Measurements from ENCODE around the gene CAMTA1.

CAMTA1 gene

DNA sequence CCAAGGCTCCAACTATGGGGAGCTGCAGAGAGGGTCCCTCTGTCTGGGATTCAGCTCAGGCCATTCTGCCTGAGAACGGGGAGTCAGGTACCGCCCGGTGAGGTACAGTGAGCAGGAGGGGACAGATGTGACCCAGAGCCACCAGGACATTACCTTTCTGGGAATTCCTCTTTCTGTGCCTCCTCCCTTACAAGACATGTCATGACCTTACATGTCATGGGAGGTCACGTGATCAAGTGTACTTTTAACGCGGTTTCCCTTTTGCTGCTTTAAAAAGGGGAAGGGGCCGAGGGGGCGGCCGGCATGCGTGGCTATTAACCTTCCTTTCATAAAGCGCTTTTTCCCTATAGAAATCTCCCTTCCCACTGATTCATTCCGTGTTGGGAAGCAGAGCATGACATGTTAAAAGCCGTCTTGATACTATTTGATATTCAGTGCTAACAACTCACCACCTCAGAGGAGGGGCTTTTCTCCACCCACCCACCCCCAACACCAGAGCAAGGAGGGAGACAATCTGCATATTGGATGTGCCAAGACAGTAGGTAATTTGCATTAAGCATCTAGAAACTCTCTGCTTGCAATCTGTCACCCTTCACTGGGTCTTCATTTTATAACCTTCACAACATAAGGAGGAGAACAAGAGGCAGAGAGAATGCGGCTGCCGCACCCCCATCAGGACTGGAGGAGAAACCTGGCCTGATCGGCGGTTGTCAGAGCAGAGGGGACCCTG lies 872.2 kb downstream of the CAMTA1 start:
- DNase-seq = no peak

DNA sequence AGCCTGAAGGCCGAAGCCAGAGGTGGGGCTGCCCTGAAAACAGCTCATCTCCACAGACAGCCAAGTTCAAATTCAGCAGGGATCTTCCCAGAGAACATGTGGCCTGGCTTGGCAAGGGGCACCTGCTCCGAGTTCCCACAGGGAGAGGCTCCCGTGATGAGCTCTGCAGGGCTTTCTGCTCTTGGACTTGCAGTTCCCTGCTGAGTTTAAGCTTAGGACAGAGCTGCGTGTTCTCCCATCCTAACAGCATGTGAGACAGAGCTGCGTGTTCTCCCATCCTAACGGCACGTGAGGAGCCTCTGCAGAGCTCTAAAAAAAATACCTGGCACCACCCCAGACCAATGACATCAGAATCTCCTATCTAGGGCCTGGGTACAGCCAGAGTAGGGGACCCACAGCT lies 872.8 kb downstream of the CAMTA1 start:
- DNase-seq = no peak

DNA sequence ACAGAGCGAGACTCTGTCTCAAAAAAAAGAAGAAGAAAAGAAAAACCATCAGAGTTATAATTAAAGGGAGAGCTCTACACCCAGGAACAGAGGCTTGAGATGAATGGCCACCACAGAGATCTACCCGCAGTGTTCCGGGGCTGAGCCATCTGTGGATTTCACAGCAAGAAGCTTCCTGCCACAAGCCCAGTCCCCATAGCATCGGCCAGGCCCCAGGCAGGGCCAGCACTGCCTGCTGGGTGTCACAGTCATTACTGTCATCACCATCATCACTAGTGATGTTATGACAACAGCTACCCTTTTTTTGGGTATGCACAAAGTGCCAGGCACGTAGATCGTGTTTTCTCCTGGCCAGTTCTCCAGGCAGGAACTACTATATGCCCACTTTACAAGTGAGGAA lies 874.3 kb downstream of the CAMTA1 start:
- no peak for DNase-seq

DNA sequence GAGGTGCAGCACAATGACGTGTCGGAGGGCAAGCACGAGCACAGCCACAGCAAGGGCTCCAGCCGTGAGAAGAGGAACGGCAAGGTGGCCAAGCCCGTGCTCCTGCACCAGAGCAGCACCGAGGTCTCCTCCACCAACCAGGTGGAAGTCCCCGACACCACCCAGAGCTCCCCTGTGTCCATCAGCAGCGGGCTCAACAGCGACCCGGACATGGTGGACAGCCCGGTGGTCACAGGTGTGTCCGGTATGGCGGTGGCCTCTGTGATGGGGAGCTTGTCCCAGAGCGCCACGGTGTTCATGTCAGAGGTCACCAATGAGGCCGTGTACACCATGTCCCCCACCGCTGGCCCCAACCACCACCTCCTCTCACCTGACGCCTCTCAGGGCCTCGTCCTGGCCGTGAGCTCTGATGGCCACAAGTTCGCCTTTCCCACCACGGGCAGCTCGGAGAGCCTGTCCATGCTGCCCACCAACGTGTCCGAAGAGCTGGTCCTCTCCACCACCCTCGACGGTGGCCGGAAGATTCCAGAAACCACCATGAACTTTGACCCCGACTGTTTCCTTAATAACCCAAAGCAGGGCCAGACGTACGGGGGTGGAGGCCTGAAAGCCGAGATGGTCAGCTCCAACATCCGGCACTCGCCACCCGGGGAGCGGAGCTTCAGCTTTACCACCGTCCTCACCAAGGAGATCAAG lies 878.3 kb downstream of the CAMTA1 start:
- DNase-seq = no peak

DNA sequence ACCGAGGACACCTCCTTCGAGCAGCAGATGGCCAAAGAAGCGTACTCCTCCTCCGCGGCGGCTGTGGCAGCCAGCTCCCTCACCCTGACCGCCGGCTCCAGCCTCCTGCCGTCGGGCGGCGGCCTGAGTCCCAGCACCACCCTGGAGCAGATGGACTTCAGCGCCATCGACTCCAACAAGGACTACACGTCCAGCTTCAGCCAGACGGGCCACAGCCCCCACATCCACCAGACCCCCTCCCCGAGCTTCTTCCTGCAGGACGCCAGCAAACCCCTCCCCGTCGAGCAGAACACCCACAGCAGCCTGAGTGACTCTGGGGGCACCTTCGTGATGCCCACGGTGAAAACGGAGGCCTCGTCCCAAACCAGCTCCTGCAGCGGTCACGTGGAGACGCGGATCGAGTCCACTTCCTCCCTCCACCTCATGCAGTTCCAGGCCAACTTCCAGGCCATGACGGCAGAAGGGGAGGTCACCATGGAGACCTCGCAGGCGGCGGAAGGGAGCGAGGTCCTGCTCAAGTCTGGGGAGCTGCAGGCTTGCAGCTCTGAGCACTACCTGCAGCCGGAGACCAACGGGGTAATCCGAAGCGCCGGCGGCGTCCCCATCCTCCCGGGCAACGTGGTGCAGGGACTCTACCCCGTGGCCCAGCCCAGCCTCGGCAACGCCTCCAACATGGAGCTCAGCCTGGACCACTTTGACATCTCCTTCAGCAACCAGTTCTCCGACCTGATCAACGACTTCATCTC lies 879.1 kb downstream of the CAMTA1 start:
- DNase-seq = no peak

DNA sequence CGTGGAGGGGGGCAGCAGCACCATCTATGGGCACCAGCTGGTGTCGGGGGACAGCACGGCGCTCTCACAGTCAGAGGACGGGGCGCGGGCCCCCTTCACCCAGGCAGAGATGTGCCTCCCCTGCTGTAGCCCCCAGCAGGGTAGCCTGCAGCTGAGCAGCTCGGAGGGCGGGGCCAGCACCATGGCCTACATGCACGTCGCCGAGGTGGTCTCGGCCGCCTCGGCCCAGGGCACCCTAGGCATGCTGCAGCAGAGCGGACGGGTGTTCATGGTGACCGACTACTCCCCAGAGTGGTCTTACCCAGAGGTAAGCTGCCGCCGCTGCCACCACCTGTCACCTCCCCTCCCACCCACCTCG lies 879.6 kb downstream of the CAMTA1 start:
- no peak for DNase-seq

DNA sequence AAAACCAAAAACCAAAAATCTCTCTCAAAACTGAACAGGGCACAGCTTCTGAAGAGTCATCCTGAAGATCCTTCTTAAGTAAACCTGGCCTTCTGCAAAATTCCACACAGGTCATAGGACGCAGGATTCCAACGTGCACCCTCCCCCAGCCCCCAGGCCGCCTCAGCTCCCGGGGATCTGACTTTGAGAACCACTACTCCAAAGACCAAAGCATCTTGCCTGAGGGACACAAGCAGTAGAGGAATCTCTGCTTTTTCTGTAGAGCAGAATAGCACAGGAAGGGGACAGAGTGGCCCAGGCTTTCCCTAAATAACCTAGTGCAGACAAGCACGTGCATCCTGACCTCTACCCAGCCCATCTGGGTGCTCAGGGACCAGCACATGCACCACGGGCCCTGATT lies 881.0 kb downstream of the CAMTA1 start:
- DNase-seq = no peak

DNA sequence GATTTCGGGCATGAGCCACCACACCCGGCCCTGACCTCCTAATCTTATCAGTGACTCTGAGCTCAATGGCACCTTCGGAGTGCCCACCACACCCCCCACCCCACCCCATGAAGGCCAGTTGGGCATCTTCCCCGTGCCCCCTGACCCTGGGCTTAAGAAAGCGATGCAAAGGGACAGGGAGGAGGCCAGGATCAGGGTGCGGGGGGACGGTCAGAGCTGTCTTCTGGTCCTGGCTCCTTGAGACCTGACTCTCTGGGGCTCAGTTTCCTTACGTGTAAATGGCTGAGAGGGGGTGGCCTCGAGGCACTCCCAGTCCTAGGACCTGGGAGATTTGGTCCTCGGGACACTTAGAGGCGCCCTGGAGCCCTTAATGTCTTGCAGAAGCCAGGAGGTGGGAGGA lies 881.9 kb downstream of the CAMTA1 start:
- DNase-seq = no peak

DNA sequence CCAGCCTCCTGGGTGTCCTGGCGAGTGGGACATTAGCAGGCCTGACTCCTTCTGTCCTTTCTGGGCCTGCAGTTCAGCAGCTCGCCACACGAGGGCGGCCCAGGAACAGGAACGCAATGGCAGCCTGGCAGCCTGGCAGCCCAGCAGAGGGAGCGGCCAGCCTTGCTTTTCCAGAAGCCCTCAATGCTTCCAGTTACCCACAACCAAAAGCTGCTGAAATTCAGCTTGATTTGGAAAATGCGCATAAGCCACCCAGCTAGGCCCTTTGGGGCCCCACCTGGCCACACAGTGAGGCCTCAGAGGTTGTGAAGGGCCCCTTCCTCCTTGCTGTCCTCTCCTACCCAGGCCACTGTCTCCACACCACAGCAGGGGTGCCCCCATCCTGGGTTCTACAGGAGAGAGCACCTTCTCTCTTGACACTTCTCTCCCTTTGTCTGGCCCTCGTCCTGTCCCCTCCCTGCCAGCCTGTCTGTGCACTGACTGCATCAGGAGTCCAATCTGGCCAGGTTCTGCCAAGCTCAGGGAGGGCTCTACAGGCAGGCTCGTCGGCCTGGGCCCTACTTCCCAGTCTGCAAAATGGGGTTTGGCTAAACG lies 882.5 kb downstream of the CAMTA1 start:
- DNase-seq = peak; percentile 80

DNA sequence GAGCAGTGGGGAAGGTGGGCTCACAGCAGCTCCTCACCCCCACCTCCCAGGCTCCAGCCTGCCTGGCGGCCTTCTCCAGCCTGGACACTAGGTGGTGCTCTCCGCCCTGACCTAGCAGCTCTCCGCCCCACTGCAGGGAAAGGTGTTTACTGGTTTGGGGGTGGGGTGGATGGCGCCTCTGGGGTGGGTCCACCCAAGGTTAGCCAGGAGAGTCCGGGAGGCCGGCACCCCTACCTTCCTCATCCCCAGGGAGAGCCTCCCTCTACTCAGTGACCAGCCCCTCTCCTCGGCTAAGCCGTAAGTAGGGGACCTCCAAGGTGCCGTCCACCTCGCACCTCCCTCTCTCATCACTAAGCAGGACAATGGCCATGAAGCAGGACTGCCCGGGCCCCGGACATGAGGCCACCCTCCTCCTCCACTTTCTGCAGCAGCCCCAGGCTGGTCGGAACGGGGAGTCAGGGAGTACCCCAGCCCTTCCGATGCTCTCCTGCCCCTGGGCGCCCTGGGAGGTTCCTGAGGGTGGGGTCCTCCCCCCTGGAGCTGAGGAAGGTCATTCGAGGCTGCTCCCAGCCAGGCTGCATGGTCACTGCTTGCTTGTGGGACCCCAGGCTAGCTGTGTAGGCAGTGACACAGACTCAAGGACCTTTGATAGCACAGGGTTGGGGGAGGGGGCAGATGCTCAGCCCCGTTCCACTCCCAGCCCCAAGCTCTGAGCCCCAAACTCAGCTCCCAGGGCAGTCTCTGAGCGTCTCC lies 884.5 kb downstream of the CAMTA1 start:
- peak; percentile 36 for DNase-seq

DNA sequence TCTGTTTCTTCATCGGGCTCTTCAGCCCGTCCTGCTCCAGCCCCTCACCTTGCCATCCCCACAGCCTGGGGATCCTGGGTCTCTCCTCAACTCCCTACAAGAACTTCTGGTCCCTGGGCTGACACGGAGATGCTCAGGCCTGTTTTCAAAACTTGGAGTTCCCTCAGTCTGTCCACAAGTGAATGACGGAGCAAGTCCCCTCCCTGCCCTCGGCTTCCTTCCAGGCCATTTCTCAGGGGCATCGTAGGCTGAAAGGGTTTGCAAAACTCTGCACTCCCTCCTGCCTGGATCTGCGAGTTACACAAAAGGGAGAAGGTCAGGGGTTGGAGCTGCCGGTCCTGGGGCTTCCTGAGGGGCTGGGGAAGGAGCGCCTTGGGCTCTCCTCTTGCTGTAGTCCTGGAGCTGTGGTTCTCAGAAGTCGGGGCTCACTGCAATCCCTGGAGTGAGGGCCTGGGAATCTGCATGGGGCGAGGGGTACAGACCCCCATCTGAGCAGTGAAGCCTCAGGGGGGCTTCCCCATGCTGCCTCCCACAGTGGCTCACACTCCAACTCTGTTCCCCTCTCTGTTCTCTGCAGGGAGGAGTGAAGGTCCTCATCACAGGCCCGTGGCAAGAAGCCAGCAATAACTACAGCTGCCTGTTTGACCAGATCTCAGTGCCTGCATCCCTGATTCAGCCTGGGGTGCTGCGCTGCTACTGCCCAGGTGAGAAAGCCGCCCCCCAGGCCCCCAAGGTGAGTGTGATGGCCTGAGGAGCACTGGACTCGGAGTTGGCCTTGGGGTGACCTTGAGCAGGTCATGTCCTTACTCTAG lies 885.3 kb downstream of the CAMTA1 start:
- no peak for DNase-seq

DNA sequence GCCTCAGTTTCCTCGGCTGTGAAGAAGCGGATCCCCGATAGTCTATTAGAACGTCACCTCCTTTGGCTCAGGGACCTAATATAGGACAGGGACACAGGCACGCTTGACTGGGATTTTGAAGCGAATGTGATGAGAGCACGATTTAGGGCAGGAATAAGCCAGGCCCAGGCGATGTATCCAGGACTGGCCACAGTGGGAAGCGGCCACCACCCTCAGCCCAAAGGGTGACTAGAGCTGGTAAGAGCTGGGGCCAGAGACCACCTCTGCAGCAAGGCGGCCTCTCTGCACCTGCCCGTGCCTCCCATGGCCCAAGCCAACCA lies 885.9 kb downstream of the CAMTA1 start:
- no peak for DNase-seq

DNA sequence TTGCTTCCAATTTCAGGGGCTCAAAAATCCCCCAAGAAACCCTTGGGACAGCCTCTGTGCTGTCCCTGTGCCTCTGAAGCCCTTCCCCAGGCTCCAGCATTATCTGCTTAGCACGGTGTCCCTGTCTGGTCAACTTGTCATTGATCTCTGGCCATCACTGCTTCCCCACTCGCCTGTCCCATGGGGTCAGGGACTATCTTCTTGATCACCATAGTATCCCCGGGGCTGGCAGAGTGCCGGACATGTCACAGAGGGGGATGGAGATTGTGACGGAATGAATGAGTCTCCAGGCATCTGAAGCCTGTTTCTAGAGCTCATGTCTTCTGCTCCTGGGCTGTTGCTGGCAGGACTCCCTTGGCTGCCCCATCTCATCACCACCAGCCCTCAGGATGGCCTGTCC lies 886.4 kb downstream of the CAMTA1 start:
- no peak for DNase-seq

DNA sequence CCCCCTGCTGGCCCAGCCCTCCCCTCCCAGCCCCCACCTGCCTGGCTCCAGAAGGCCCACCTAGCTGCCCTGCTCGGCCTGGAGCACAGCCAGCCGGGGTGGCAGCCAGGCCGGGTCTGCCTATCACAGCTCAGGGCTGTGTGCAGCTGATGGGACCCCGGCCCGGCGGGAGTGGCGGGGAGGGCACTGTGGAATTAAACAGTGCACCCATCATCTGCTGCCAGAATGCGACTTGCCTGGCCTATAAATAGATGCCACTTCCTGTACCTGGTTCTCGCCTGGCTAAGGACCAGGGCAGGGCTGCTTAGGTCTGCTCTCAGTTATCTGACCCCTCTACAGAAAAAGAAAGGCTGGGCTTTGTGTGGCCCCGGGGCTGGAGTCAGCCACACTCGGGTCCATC lies 887.6 kb downstream of the CAMTA1 start:
- no peak for DNase-seq

DNA sequence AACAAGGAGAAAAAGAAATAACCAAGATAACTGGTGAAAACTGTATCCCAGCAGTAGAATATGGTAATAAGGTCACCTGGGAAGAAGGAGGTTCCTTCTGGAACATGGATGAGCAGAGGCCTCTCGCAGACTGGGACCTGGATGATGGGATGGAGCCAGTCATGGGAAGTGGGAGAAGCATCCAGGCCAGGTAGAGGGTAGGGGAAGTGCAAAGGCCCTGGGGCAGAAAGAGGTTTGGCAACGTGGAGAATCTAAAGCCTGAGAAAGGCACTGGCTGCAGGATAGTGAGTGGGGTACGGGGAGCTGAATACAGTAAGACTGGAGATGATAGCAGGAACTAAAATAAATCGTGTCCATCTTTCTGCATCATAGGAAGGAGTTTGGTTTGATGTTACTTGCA lies 889.7 kb downstream of the CAMTA1 start:
- DNase-seq = no peak

DNA sequence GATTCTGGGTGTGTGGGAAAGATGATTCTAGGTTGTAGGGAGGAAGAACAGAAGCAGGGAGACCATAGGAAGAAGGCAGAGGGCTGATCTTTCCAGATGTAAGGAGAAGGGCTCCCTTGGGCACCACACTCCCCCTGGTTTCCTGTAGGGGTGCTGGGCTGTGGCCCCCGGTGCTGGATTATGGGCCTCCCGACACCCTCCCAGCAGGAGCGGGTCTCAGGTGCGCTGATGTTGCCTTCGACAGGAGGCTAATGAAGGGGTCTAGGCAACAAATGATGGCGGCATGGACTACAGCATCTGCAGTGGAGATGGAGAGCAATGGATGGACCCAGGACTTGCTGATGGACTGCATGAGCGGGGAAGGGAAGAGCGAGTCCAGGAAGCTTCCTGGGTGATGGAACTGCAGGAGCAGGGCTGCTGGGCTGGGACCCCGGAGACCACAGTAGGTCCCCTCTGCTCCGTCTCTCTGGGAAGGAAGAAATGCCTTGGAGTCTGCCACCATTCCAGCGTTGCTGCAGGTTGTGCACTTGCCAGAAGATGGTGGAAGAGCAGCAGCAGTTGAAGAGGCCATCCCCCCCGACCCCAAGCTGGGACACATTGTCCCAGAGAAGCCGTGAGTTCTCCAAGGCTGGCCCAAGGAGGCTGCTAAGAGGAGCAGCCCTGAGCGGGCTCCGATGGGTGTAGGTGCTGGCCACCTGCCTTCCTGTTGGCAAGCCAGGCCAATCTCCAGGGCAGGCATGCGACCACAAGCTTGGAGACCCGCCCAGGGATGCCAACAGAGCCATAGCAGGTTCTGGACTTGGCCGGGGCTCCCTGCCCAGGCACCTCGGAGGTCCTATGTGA lies 890.4 kb downstream of the CAMTA1 start:
- no peak for DNase-seq

DNA sequence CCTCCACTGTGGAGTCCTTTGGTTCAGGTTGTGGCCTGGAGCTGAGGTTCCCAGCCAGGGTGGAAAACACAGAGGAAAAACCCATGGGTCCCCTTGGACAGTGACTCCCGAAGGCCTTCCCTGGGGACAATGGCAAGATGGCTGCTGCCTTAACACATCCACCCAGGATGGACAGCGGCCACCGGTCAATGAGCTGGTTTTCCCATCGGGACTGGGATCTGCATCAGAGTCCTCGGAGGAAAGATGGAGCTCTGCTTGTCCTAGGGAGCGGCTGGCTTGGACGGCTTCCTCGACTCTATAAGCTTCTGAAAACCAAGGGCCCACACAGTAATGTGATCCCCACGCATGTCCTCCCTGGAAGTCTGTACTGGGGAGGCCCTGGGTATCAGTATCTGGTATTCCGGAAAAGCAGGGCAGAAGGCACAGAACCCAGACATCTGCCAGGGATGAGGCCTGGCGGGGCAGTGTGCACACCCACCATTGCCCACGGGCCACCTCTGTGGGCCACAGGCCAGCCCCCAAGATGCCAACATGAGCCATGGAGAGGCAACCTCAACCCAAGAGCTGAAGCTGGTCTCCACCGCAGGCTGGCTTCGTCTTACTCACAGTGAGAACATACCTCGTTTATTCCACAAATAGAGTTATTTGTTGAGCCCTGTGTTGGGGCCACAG lies 891.2 kb downstream of the CAMTA1 start:
- no peak for DNase-seq

DNA sequence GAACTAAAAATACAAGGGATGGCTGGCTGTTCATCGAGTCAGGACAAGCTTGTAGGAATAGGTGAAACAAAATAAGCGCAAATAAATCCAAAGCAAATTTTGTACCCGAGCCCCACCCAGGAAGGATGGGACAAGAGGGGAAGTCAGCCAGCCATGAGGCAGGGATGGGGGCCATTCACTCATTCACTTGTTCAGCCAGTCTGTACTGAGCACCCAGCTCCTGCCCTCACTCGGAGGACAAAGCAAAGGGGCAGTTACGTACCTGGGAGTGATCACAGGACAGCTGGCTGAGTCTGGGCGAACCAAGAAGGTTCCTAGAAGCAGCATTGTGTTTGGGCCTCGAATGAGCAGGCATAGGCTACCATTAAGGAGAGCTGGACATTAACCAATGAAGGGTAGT lies 891.9 kb downstream of the CAMTA1 start:
- no peak for DNase-seq

DNA sequence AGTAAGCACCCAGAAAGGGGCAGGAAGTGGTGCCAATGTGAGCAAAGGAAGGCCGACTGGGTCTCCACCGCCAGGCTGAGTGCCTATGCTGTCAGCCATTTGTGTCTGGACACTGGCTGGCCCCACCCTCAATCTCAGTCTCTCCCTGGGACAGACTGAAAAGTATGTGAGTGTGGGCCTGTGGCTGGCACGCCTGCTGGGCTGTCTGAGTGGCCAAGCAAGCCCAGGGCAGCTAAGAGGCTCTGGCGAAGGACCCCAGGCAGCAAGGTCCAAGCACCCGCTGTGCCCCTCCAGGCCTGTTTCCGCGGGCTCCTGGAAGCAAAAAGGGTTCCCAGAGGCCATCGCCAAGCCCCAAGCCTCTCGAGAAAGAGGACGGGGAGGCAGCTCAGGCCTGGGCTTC lies 892.6 kb downstream of the CAMTA1 start:
- no peak for DNase-seq

DNA sequence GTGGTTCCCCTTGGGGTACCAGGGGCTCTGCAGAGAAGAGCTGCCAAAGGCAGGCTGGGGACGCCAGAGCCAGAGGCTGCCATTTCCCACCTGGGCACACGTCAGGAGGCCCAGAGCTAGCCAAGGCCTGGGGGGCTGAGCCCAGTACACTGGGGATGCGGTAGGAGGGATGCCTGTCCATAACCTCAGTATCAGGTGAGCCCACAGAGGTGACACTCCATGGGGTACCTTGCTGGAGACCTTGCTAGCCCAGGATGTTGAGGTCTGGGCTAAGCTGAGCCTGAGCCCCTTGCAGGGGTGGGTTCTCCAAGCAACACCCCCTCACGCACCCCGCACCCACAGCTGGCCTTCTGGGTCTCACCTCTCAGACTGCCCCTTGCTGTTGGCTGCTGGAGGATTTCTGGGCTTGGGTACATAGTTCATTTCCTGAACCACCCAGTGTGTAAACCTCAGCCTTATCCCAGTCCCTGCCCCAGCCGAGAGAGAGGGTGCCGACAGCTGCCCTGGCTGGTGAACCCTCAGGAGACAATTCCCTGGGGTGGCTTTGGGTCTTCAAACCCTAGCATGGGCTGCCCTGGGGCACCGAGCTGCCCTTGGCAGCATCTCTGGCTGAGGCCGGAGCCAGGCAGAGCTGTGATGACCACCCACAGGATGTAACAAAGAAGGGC lies 893.4 kb downstream of the CAMTA1 start:
- no peak for DNase-seq

Measured in EL (cell line).